Vagina (tissue), 2 donors: Measurements from ENCODE around the gene LEMD2.

Experiments
- CTCF ChIP-seq, 3 experiments: fragments of 450-650 bp in 2 of 3; fragments of 200-600 bp in 1 of 3; sonication (generic) in 1 of 3; IDR thresholded peaks; one replicate each; pipeline ENCODE4 v1.5.1; 2017 to 2019; ENCODE audit warnings: antibody characterized with exemption in 3 of 3, mild to moderate bottlenecking in 2 of 3, moderate library complexity in 2 of 3
- POLR2AphosphoS5 ChIP-seq, 2 donors: sonication (generic); formaldehyde crosslinking; IDR thresholded peaks; one replicate each; pipeline ENCODE4 v1.9.0; 2017; ENCODE audit warnings: antibody characterized with exemption in 2 of 2, mild to moderate bottlenecking in 2 of 2, low read depth in 1 of 2; ENCODE audit not compliant: insufficient read depth in 1 of 2

DNA sequence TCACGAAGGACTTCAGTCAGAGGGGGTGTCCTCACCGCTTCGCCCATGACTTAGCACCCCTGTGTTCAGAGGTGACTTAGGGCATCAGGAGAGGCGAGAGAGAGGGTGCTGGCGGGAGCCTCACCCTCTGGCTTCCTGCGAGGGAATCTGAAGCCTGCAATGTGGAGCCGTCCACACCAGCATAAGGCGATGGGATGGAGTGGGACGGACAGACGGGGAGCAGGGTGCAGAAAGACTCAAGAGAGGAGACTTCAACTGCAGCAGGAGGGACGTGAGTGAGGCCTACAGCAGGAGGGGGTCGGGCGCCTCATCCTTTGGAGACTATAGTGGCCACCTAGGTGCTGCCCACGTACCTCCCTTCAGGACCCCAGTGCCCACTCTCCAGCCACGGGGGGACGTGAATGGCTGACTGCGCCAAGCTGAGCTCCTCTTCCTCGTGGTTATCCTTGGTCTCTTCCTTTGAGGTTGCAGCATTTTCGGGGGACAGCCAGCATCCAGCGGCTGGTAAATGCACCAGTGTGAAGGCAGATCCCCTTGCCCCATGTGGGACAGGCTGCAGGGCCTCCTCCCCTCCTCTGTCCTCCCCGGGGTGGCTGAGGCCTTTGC is 41.8 kb upstream of the LEMD2 start:
- TF ChIP-seq CTCF (IDR thresholded peaks at IDR 0.05) (no peak), POLR2AphosphoS5 (IDR thresholded peaks at IDR 0.05; ENCODE audit: insufficient read depth in 1 of 2, low read depth in 1 of 2) (no peak)
